ENCODE data around the gene EHMT2.
"Not testable (repeated sequence)": the region's sequence is repeated elsewhere in the genome, so short reads cannot be mapped to it uniquely, and the experiment has no call there.

EHMT2 gene

DNA sequence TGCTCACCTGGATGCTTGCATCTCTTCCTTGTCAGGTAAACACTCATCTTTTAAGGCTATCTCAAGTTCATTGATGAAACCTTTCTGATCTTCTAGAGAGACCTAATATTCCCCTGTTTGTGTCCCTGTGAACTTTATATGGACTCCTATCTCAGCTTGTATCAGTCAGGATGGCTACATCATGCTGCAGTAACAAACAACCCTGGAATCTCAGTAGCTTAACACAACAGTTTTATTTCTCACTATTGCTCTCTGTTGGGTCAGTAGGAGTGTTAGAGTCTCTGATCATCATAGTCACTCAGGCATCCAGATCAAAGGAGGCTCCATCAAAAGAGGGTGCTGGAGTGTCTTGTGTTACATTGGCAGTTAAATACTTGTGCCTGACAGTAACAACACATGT is 17.9 kb upstream of the EHMT2 start:
- DNase-seq (ENCODE audit: low read depth in 2 of 2), result no peak

DNA sequence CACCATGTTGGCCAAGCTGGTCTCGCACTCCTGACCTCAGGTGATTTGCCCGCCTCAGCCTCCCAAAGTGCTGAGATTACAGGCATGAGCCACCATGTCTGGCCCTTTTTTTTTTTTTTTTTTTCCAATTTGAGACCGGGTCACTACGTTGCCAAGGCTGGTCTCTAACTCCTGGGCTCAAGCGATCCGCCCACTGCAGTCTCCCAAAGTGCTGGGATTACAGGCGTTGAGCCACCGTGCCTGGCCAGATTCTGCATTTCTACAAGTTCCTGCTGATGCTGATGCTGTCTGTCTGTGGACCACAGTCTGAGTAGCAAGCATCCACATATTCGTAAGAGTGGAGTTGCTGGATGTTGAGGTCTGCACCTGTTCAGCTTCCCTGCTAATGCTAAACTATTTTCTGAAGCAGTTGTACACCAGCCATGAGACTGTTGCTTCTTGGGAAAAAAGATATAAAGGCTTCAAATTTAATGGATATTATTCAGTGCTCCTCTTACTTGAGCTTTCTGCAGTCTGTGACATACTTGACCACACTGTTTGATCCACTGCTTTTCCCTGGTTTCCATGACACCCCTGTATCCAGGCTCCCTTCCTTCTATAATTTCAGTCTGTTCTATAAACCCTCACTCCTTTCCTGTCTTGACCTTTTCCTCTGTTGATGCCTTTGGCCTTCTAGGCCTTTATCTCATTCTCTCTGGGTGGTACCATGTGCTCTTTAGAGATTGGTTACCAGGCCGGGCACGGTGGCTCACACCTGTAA is 14.5 kb upstream of the EHMT2 start:
- no peak for DNase-seq (ENCODE audit: low read depth in 2 of 2)

DNA sequence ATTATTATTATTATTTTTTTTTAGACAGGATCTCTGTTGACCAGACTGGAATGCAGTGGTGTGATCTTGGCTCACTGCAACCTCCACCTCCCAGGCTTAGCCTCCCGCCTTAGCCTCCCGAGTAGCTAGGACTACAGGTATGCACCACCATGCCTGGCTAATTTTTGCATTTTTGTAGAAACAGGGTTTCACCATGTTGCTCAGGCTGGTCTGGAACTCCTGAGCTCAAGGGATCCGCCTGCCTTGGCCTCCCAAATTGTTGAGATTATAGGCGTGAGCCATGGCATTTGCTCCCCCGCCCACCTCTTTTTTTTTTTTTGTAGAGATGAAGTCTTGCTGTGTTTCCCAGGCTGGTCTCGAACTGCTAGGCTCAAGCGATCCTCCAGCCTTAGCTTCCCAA is 11.8 kb upstream of the EHMT2 start:
- not testable (repeated sequence) for DNase-seq (ENCODE audit: low read depth in 2 of 2)

DNA sequence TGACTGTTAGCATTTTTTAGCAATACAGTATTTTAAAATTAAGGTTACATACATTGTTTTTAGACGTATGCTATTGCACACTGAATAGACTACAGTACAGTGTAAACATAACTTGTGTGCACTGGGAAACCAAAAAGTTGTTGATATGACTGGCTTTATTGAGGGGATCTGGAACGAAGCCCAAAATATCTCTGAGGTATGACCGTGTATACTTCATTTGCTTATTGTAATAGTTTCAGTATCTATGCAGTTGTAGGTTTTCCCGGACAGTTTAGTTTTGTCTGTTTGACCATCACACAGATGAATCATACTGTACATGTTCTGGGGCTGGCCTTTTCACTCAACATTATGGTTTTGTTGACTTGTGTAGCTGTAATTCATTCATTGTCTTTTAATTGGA is 11.3 kb upstream of the EHMT2 start:
- DNase-seq (ENCODE audit: low read depth in 2 of 2), result no peak

DNA sequence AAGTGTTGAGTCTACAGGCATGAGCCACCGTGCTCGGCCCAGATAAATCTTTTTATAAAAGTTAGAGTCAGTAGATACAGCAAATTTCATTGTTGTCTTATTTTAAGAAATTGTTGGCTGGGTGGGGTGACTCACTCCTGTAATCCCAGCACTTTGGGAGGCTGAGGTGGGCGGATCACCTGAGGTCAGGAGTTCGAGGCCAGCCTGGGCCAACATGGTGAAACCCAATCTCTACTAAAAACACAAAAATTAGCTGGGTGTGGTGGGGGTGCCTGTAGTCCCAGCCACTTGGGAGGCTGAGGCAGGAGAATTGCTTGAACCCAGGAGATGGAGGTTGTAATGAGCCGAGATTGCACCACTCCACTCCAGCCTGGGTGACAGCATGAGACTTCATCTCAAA is 10.8 kb upstream of the EHMT2 start:
- DNase-seq (ENCODE audit: low read depth in 2 of 2), result not testable (repeated sequence)

DNA sequence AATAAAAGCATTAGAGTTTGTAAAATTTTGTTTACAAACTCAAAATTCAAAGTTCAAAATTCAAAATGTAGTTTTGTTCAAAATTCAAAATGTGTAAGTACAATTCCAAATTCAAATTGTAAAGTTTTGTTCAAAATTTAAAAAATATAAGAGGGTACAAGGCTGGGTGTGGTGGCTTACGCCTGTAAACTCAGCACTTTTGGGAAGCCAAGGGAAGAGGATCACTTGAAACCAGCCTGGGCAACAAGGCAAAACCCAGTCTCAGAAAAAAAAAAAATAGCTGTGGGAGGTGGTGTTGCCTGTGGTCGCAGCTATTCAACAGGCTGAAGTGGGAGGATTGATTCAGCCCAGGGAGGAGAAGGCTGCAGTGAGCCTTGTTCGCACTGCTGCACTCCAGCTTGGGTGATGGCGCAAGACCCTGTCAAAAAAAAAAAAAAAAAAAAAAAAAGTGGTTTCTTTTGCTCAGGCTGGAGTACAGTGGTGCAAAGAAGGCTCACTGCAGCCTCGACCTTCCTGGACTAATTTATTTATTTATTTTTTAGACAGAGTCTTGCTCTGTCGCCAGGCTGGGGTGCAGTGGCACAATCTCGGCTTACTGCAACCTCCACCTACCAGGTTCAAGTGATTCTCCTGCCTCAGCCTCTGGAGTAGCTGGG is 9.8 kb upstream of the EHMT2 start:
- DNase-seq (ENCODE audit: low read depth in 2 of 2), result no peak

DNA sequence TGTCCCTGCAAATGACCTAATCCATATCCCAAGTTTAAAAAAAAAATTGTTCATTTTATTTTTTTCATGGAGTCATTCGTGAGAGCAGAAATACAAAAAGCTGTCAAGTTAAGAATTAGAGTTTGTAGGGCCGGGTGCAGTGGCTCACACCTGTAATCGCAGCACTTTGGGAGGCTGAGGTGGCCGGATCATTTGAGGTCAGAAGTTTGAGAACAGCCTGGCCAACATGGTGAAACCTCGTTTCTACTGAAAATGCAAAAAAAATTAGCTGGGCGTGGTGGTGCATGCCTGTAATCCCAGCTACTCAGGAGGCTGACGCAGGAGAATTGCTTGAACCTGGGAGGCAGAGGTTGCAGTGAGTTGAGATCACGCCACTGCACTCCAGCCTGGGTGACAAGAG is 9.2 kb upstream of the EHMT2 start:
- not testable (repeated sequence) for DNase-seq (ENCODE audit: low read depth in 2 of 2)

DNA sequence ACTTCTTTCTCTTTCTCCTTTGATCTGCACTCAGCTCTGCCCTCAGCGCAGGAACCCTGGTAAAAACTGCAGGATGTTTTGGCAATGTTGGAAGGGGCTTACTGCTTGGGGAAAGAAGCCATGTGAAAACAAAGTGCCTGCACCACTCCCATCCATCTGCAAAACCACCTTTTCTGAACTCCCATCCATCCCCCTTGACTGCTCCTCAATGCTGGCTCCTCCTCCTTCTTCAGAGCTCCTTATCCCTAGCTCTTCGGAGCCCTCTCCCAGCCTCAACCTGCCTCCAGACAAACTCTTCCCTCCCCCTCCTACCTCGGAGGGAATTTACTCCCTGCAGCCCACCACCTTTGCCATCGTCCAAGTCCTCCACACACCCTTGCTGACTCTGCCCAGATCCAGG is 8.6 kb upstream of the EHMT2 start:
- no peak for DNase-seq (ENCODE audit: low read depth in 2 of 2)

DNA sequence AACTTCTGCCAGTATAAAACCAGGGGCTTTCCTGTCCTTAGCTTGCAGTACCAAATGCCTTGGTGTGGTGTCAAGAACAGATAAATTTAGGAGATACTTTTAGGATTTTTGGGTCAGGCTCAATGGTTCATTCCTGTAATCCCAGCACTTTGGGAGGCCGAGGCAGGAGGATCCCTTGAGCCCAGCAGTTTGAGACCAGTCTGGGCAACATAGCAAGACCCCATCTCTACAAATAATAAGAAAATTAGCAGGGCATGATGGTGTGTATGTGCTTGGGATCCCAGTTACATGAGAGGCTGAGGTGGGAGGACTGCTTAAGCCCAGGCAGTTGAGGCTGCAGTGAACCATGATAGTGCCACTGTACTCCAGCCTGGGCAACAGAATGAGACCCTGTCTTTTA is 7.5 kb upstream of the EHMT2 start:
- no peak for DNase-seq (ENCODE audit: low read depth in 2 of 2)

DNA sequence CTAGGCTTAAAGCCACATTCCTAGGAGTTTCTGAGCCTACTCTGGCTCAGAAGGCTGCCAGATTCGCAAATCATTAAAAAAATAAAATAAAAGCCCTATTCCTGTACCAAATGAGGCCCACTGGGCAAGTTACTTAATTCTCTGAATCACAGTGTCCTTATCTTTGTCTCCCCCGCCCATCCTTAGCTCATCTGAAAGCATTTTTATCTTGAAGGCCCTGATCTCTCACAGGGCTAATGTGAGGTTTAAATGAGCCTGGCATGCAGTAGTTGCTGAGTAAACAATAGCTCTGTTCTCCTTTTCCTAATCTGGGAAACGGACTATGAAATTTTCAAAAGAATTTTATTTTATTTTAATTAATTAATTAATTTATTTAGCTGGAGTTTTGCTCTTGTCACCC is 6.5 kb upstream of the EHMT2 start:
- no peak for DNase-seq (ENCODE audit: low read depth in 2 of 2)

DNA sequence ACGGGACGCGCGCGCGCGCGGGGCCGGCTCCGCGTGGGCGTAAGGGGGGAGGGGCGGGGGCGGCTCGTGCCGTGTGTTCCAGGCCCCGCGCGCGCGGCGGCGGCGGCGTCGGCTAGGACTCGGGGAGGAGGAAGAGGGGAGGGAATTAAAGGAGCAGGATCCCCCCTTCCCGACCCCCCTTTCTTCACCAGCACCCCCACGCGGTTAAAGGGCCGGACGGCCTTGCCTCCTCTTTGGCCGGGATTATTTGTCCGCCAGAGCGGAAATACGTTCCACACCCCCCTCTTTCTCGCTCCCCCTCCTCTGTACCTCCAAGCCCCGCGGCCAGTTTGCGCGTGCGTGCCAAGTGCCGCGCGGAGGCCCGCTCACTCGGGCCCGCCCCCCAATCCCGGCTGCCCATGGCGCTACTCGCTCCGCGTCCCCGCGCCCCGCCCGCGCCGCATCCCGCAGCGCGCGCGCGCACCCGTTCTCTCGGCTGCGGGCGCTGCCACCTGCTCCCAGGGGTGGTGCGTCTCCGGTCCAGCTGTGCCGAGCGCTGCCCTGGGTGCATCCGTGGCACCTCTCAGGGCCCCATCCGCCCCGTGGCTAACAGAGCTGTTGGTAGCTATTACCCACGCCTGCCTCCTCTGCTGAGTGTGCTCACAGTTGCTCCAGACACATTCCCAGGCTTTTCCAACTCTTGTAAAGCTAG is 4.6 kb upstream of the EHMT2 start, which contains the start of gene ZBTB12:
ZBTB12 (minus strand) TSS at position 134 of the 691 bp plus-strand sequence. CDS start 781 bp downstream, outside the sequence.
- DNase-seq (ENCODE audit: low read depth in 2 of 2), result peak; percentile 66 to 71

DNA sequence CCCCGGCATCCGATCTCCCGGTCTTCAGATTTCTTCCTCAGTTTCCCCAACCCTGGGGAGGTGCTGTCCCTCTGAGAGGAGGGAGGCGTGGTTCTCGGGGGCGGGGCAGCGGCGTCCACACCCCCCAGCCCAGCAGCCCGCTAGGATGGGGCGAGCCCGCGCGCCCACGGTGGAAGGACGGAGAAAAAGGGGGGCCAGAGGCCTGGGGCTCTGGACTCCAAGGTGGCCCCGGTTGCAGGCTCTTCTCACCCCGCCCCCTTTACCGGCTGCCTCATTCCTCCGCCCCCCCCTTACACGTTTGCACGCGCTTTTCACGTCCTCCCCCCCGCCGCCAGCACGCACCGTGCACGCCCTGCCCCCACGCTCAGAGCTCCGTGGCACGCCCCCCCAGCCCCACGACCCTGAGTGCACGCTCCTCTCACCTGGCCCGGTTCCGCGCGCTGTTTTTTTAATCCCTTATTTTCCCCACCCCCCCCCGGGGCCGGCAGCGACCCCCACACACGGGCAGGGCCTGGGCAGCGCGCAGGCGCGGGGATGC is 4.0 kb upstream of the EHMT2 start:
- DNase-seq (ENCODE audit: low read depth in 2 of 2), result peak; percentile 46 to 57

DNA sequence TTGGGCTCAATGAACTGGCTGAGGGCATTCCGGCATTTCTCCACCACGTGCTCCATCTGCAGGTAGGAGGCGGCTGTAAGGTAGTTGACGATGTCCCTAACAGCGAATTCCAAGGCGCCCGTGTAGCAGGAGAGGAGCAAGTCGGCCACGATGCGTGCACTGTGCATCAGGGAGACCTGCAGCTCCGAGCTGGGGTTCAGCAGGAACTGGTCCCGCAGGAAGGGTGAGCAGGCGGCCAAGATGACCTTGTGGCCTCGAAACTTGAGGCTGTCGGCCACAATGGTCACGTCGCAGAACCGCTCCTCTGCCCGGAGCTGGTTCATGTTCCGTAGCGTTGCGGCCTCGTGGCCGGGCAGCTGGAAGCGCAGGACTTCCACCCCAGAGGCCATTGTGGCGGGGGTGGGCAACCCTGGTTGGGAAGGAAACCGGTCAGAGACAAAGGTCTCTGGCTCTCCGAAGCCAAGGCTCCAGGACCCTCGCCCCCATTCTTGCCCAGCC is 3.5 kb upstream of the EHMT2 start:
- no peak for DNase-seq (ENCODE audit: low read depth in 2 of 2)

DNA sequence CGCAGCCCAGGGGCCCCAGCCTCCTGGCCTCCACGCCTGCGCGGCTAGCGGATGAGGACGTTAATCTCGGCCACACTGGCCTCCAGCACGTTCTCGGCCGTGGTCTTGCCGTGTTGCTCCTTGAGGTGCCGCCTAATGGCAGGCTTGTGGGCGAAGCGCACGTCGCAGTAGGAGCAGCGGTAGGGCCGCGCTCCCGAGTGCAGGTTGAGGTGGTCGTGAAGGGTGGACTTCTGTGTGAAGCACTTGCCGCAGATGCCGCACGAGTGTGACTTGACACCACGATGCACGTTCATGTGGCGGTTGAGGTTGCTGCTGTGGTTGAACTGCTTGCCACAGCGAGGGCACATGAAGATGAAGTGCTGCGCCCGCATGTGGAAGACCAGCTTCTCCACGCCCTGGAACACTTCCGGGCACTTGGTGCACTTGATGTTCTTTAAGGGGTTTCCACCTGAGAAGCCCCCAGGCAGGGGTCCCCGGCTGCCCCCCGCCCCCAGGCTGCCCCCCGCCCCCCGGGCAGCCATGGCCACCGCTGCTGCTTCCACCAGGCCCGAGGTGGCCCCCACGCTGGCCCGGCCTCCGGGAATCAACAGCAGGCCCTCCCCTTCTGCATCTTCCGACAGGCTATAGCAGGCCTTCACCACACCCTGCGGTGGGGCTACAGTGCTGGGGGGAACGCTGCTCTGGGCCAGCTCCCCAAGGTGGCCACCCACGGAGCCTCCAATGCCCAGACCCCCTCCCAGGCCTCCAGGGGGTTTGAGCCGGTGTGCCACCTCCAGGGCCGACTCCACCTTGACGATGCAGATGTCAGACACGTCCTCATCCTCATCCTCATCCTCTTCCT is 2.6 kb upstream of the EHMT2 start:
- DNase-seq (ENCODE audit: low read depth in 2 of 2), result no peak

DNA sequence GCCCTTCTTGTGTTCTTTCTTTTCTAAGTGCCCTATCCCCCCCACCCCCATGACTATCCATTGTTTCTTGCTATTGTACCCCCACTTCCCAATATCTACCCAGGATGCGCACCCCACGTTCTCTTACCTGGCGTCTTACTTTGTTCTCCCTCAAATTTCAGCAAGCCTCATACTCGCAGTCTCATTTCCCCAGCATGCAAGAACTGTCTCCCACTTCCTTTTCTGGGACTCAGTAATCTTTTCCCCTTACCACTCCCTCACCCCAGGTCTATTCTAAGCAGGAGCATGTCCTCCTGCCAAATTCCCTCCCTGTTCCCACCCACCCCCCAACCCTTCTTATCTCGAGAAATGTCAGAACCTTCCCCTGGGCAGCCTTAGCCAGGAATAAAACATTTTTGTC is 1.7 kb upstream of the EHMT2 start:
- DNase-seq (ENCODE audit: low read depth in 2 of 2), result no peak

DNA sequence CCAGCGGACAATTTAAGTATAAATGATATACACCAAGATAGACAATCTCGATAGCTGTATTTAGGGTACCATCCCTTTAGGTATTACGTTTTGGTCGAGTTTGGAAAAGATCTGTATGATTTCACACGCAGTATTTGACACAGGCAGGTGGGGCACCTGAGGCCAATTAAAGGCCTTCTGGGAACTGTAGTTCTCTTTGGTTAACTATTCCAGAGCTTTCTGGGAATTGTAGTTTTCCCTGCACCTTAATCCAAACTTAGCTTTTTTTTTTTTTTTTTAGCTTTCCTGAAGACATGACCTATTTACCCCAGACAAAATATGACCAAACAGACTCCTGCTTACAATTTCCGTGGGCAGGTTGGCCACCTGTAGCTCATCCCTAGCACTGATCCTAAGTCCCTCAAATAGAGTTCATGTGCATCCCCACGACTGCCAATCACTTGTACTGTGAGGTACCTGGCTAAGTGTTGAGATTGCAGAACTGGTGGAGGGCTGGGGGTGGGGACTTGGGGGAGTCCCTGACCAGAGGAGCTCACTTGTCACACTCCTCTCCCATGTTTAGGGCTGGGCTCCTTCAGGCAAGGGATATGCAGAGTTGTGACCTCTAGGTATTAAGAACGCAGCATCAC is 999 bp upstream of the EHMT2 start:
- DNase-seq (ENCODE audit: low read depth in 2 of 2), result no peak

DNA sequence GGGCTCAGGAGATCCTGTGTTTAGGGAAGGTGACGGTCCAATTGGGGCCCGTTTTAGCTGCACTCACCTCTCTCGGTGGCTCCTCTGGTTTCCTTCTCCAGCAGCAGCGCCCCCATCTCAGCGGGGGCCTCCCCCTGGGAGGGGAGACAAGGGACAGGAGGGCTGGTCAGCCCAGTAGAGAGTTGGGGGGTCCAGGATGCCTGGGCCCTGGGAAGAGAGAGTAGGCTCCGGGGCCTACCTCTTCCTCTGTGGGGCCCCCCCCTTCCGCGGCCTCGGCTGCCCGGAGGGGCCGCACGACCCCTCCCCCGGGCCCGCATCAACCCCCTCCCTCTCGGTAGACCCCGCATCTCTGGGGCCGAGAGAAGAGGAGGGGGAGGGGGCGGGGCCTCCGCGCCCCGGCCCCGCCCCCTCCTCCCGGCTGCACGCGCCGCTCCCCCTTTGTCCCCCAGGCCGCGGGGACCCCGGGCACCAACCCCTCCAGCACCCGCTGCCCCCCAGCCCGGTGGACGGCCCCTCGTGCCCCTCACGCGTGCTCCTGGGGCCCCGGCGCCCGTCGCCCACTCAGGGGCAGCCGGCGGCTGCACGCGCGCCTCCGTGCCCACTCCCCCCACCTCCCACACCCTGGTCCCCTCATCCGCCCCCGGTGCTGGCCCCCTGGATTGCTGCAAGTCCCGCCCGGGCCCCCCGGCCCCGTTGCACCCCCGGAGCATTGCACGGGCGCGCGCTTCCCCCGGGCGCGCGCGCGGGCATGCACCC is 464 bp downstream of the EHMT2 start:
- DNase-seq (ENCODE audit: low read depth in 2 of 2), result no peak

DNA sequence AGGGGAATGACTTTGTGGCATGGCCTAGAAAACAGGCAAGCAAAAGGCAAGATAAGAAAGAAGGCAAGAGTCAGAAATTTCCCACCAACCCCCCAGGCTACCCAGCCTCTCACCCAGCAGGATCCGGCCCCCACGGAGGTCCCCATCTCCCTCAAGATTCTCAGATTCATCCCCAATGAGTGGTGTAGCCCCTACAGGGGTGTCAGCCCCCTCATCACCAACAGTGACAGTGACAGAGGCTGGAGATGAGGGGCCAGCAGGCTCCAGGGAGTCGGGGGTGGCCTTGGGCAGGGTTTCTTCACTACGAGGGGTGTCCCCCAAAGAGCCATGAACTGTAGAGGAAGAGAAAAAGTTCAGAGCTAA is 1.0 kb downstream of the EHMT2 start:
- DNase-seq (ENCODE audit: low read depth in 2 of 2), result no peak

DNA sequence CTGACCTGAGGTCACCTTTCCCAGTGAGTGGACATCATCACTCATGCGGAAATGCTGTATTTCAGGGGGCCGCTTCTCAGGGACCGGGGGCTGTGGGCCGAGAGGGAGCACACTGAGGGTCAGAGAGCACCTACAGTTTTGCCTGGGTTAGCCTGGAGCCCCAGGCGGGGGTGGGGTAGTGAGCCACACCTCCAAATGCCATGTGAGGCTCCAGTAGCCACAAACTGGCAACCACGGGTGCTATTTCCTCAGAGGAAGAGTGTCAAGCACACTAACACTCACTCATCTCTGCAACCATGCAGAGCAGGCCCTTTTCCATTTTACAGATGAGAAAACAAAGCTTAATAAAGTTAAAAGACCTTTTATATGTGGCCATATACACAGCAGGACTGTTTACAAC is 4.7 kb downstream of the EHMT2 start:
- no peak for DNase-seq (ENCODE audit: low read depth in 2 of 2)

DNA sequence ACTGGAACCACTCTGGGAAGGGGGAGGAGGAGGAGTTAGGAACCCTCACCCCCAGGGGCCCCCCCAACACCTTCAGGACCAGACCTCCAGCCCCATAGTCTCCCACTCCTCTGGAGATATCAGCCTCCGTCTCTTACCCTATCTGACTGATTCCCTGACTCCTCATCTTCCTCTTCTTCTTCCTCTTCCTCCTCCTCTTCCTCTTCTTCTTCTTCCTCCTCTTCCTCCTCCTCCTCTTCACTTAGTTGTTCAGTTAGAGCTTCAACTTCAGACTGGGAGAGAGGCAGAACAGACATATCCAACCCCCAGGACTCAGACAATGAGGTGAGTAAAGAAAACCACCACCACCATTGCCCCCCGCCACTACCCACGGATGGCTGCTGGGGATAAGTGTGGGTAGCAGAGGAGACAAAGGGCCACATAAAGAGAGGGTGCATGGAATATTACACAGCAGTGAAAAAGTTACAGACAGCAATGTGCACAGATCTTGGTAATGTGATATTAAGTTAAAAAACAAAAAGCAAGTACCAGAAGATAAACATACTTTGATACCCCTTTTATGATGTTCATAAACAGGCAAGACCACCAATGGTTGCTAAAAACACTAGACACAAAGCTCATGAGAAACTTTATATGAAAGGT is 8.0 kb downstream of the EHMT2 start:
- no peak for DNase-seq (ENCODE audit: low read depth in 2 of 2)

Measured in activated CD8-positive, alpha-beta memory T cell treated with anti-CD3 and anti-CD28 coated beads for 4 hours (primary cell).